Right lobe of liver (tissue), 6 donors: ENCODE measurements around the gene F8. TPM values are rescaled to one million over a fixed set of nuclear protein-coding genes. Genes with fewer than 3 reads are reported as not detected.

ENCODE experiments used
- ATAC-seq, 4 donors: fragments of 200-7000 bp; cut with Tn5 transposase; one replicate each; pipeline ENCODE4 v1.9.1; 2020; ENCODE audit warnings: mild to moderate bottlenecking in 4 of 4, moderate library complexity in 4 of 4
- DNase-seq, 3 donors: peaks; one replicate each; pipeline ENCODE4 v3.0.0-alpha.2; 2020
- H3K27ac ChIP-seq, 3 donors: fragments of 200-600 bp; one replicate each; pipeline ENCODE4 v1.8.0; 2022
- H3K27me3 ChIP-seq, 2 donors: fragments of 200-600 bp; one replicate each; pipeline ENCODE4 v1.8.0; 2022
- H3K36me3 ChIP-seq, 4 donors: fragments of 200-600 bp; sonication (generic) in 1 of 4; one replicate each; pipeline versions ENCODE4 v1.5.1 to v1.8.0; 2017 to 2022; ENCODE audit warnings: control low read depth in 1 of 4
- H3K4me1 ChIP-seq, 4 donors: fragments of 200-600 bp; sonication (generic) in 1 of 4; one replicate each; pipeline versions ENCODE4 v1.5.1 to v1.8.0; 2017 to 2022; ENCODE audit warnings: control low read depth in 1 of 4
- H3K4me3 ChIP-seq, 3 donors: fragments of 200-600 bp; one replicate each; pipeline ENCODE4 v1.8.0; 2022
- H3K9me3 ChIP-seq, 4 donors: fragments of 200-600 bp; sonication (generic) in 1 of 4; one replicate each; pipeline versions ENCODE4 v1.5.1 to v1.8.0; 2017 to 2022; ENCODE audit warnings: control low read depth in 1 of 4
- CTCF ChIP-seq, 4 donors: fragments of 200-600 bp in 3 of 4; fragments of 450-650 bp in 1 of 4; IDR thresholded peaks; one replicate each; pipeline versions ENCODE4 v1.5.1 to v1.8.0; 2016 to 2022; ENCODE audit warnings: antibody characterized with exemption in 4 of 4, mild to moderate bottlenecking in 2 of 4
- POLR2A ChIP-seq: fragments of 450-650 bp; IDR thresholded peaks from one replicate; pipeline ENCODE4 v1.6.1; 2017; ENCODE audit warnings: antibody characterized with exemption, mild to moderate bottlenecking
- WGBS: methylation state at CpG from one replicate; pipeline ENCODE4 v1.1.6; 2018; ENCODE audit warnings: low coverage, low lambda C conversion rate; ENCODE audit not compliant: insufficient coverage; ENCODE audit errors: missing lambda C conversion rate; 5-methylcytosine and 5-hydroxymethylcytosine counted together
- intact Hi-C, 2 donors: fragments of 100-400 bp; cut with DNase I; formaldehyde crosslinking; loops; one replicate each; pipeline versions ENCODE4 v1.11.2 to v1.14.1; 2022
- total RNA-seq, 6 experiments: library from RNA; depleted of rRNA in 2 of 6; stranded (reverse); fragments of >200 nt in 2 of 6; fragmentation: NEBNext Ultra II Directional in 3 of 6; extraction: Animal tissue kit (Norgen Biotek cat#: 25700) in 3 of 6; gene quantifications; one replicate each; pipeline versions ENCODE4 v1.1.0 to v1.2.4, GENCODE V29; 2016 to 2023
- donor health status: DM: no; HTN: yes; CAD: no.
- donor health status: DM: no; HTN: no; CAD: no.
- donor health status: DM: no; HTN: no; CAD: no.
- donor health status: DM: no; HTN: yes; CAD: no.
- donor health status: DM: no; HTN: yes; CAD: no.

F8 gene
- total RNA-seq, 6 experiments from 2014 or later: 19.4 to 36.2 (median 26.3) TPM

- Histone ChIP-seq H3K4me1 (peaks cover 0 to 18% (median 0%) of the 10 kb centered on the region in 4 donors), H3K4me3 (peak overlapping the region; percentile 56 to 62 (median 62)), H3K9me3 (no peaks in the 10 kb centered on the region), H3K27ac (peak overlapping the region; percentile 52 to 88 (median 78)), H3K27me3 (no peaks in the 10 kb centered on the region), H3K36me3 (no peaks in the 10 kb centered on the region)
- DNase-seq: no peak
- whole genome bisulfite sequencing: 29% methylated on average over 12 of the region's 12 CpGs
- intact Hi-C loops: no loop called here
- TF ChIP-seq CTCF (IDR thresholded peaks at IDR 0.05): no peak
- TF ChIP-seq POLR2A: no peak
- no peak for ATAC-seq
Observed at GRCh38 chrX:155070038-155070437, 47.5 kb upstream of the F8 start.

GRCh38 chrX:155069414-155069813 is 46.9 kb upstream of the F8 start:
- H3K36me3 ChIP-seq: no peaks in the 10 kb centered on the region
- H3K27me3 ChIP-seq: no peaks in the 10 kb centered on the region
- 64% methylated on average over 1 of the region's 1 CpG for WGBS
- ATAC-seq (no peak), DNase-seq (no peak)
- H3K4me3 ChIP-seq: peak overlapping the region; percentile 56 to 62 (median 62)
- intact Hi-C loops: no loop called here
- peaks cover 0 to 23% (median 0%) of the 10 kb centered on the region in 4 donors for H3K4me1 ChIP-seq
- no peaks in the 10 kb centered on the region for H3K9me3 ChIP-seq
- peak overlapping the region in 1 of 3 donors; percentile 78 for H3K27ac ChIP-seq
- TF ChIP-seq CTCF (IDR thresholded peaks at IDR 0.05) (no peak), POLR2A (no peak)

GRCh38 chrX:155068165-155068564 is 45.6 kb upstream of the F8 start:
- ATAC-seq (peak in 1 of 4 donors; percentile 41), DNase-seq (no peak)
- Histone ChIP-seq H3K4me3 (no peak overlapping the region), H3K27ac (peak overlapping the region in 1 of 3 donors; percentile 78), H3K27me3 (no peaks in the 10 kb centered on the region), H3K9me3 (no peaks in the 10 kb centered on the region), H3K4me1 (peaks cover 0 to 23% (median 0%) of the 10 kb centered on the region in 4 donors), H3K36me3 (no peaks in the 10 kb centered on the region)
- intact Hi-C loops: no loop called here
- 29% methylated on average over 1 of the region's 1 CpG for WGBS
- TF ChIP-seq POLR2A (no peak), CTCF (IDR thresholded peaks at IDR 0.05) (no peak)

GRCh38 chrX:155065035-155065734 is 42.7 kb upstream of the F8 start:
- 52% methylated on average over 8 of the region's 8 CpGs for WGBS
- Histone ChIP-seq H3K4me1 (peaks cover 0 to 16% (median 0%) of the 10 kb centered on the region in 4 donors), H3K27ac (peak overlapping the region in 2 of 3 donors; percentile 28 to 54), H3K36me3 (no peaks in the 10 kb centered on the region), H3K4me3 (no peak overlapping the region), H3K9me3 (no peaks in the 10 kb centered on the region), H3K27me3 (peaks cover 0 to 3% of the 10 kb centered on the region in 2 donors)
- intact Hi-C loops: no loop called here
- no peak for DNase-seq
- peak; percentile 44 to 72 (median 62) for ATAC-seq
- TF ChIP-seq CTCF (IDR thresholded peaks at IDR 0.05): no peak
- TF ChIP-seq POLR2A: no peak
